ENCODE data around the gene EIF3M. TPM values are rescaled to one million over a fixed set of nuclear protein-coding genes. Genes with fewer than 3 reads are reported as not detected.

The EIF3M gene
- total RNA-seq, 1 experiment from 2014 or later: 372 TPM

- Histone ChIP-seq H3K36me3 (ENCODE audit: control insufficient read depth, insufficient read depth, low read length) (no peaks in the 10 kb centered on the region), H3K27me3 (replicated peaks; ENCODE audit: control insufficient read depth, insufficient read depth, low read length) (no peaks in the 10 kb centered on the region), H3K4me3 (ENCODE audit: low read depth, low read length) (no peak overlapping the region), H3K9me3 (no peaks in the 10 kb centered on the region), H3K4me1 (no peaks in the 10 kb centered on the region)
- no TSS peak for BruUV-seq (replicated peaks)
- H3K9me3 Mint-ChIP-seq (ENCODE audit: unreplicated experiment): no peaks in the 10 kb centered on the region
- no peak for DNase-seq
- TF ChIP-seq CTCF (IDR thresholded peaks at IDR 0.05; ENCODE audit: insufficient read depth in 1 of 2, low read depth in 1 of 2, low read length in 1 of 2, severe bottlenecking in 1 of 2, unreplicated experiment in 1 of 2): no peak
- no peaks in the 10 kb centered on the region for H3K4me1 Mint-ChIP-seq (ENCODE audit: low read depth, unreplicated experiment)
- no peak overlapping the region for H3K4me3 Mint-ChIP-seq (ENCODE audit: unreplicated experiment)
- ChIA-PET CTCF (no interaction called here), POLR2A (no interaction called here)
- H3K27ac Mint-ChIP-seq (ENCODE audit: unreplicated experiment): no peak overlapping the region
- H3K27me3 Mint-ChIP-seq (ENCODE audit: insufficient read depth, unreplicated experiment): no peaks in the 10 kb centered on the region
- H3K36me3 Mint-ChIP-seq (ENCODE audit: insufficient read depth, unreplicated experiment): no peaks in the 10 kb centered on the region
- intact Hi-C loops (cut with micrococcal nuclease; ENCODE audit: unreplicated experiment): no loop called here
These were observed 33.4 kb upstream of the EIF3M start for GRCh38 chr11:32550207-32550606.

- H3K4me1 ChIP-seq: no peaks in the 10 kb centered on the region
- no peak overlapping the region for H3K4me3 ChIP-seq (ENCODE audit: low read depth, low read length)
- CTCF ChIA-PET: no interaction called here
- no TSS peak for BruUV-seq (replicated peaks)
- Mint-ChIP-seq H3K4me1 (ENCODE audit: low read depth, unreplicated experiment) (no peaks in the 10 kb centered on the region), H3K27ac (ENCODE audit: unreplicated experiment) (no peak overlapping the region), H3K27me3 (ENCODE audit: insufficient read depth, unreplicated experiment) (no peaks in the 10 kb centered on the region), H3K4me3 (ENCODE audit: unreplicated experiment) (no peak overlapping the region), H3K9me3 (ENCODE audit: unreplicated experiment) (no peaks in the 10 kb centered on the region), H3K36me3 (ENCODE audit: insufficient read depth, unreplicated experiment) (no peaks in the 10 kb centered on the region)
- H3K27me3 ChIP-seq (replicated peaks; ENCODE audit: control insufficient read depth, insufficient read depth, low read length): no peaks in the 10 kb centered on the region
- H3K36me3 ChIP-seq (ENCODE audit: control insufficient read depth, insufficient read depth, low read length): no peaks in the 10 kb centered on the region
- no peak for DNase-seq
- POLR2A ChIA-PET: no interaction called here
- intact Hi-C loops (cut with micrococcal nuclease; ENCODE audit: unreplicated experiment): no loop called here
- no peaks in the 10 kb centered on the region for H3K9me3 ChIP-seq
- TF ChIP-seq CTCF (IDR thresholded peaks at IDR 0.05; ENCODE audit: insufficient read depth in 1 of 2, low read depth in 1 of 2, low read length in 1 of 2, severe bottlenecking in 1 of 2, unreplicated experiment in 1 of 2): no peak
These were observed 28.5 kb upstream of the EIF3M start for GRCh38 chr11:32555091-32555490.

GRCh38 chr11:32555895-32556294 lies 27.7 kb upstream of the EIF3M start:
- no peak for DNase-seq
- no peaks in the 10 kb centered on the region for H3K36me3 Mint-ChIP-seq (ENCODE audit: insufficient read depth, unreplicated experiment)
- H3K27me3 Mint-ChIP-seq (ENCODE audit: insufficient read depth, unreplicated experiment): no peaks in the 10 kb centered on the region
- no peaks in the 10 kb centered on the region for H3K9me3 Mint-ChIP-seq (ENCODE audit: unreplicated experiment)
- H3K4me3 Mint-ChIP-seq (ENCODE audit: unreplicated experiment): no peak overlapping the region
- ChIA-PET CTCF (interaction anchor here (0.5 kb wide), 1 partner anchor 11 kb away, joined by 3 read pairs; no protein-coding TSS in a partner anchor), POLR2A (no interaction called here)
- H3K4me1 Mint-ChIP-seq (ENCODE audit: low read depth, unreplicated experiment): no peaks in the 10 kb centered on the region
- intact Hi-C loops (cut with micrococcal nuclease; ENCODE audit: unreplicated experiment): no loop called here
- no peak overlapping the region for H3K27ac Mint-ChIP-seq (ENCODE audit: unreplicated experiment)
- no peaks in the 10 kb centered on the region for H3K27me3 ChIP-seq (replicated peaks; ENCODE audit: control insufficient read depth, insufficient read depth, low read length)
- TF ChIP-seq CTCF (IDR thresholded peaks at IDR 0.05; ENCODE audit: insufficient read depth in 1 of 2, low read depth in 1 of 2, low read length in 1 of 2, severe bottlenecking in 1 of 2, unreplicated experiment in 1 of 2): no peak
- no peaks in the 10 kb centered on the region for H3K4me1 ChIP-seq
- no peaks in the 10 kb centered on the region for H3K36me3 ChIP-seq (ENCODE audit: control insufficient read depth, insufficient read depth, low read length)
- BruUV-seq (replicated peaks): no TSS peak
- H3K4me3 ChIP-seq (ENCODE audit: low read depth, low read length): no peak overlapping the region
- H3K9me3 ChIP-seq: no peaks in the 10 kb centered on the region

Data from Caco-2 (cell line).